GM21360 (cell line): ENCODE measurements around the gene AGER.
"Not testable (repeated sequence)": the region's sequence is repeated elsewhere in the genome, so short reads cannot be mapped to it uniquely, and the experiment has no call there.

Experiments
- ATAC-seq: cut with Tn5 transposase; IDR thresholded peaks from one replicate; pipeline ENCODE4 v1.9.1; 2021; ENCODE audit warnings: mild to moderate bottlenecking, moderate library complexity; ENCODE audit not compliant: unreplicated experiment

The AGER gene

GRCh38 chr6:32184084-32184640 is at the start of gene AGER:
Gene AGER, minus strand, starts transcription at chr6:32184253. Its CDS starts 31 bp downstream, at chr6:32184222.
- no peak for ATAC-seq

GRCh38 chr6:32226434-32226833 is 42.4 kb upstream of the AGER start:
- no peak for ATAC-seq

- no peak for ATAC-seq
Measured at GRCh38 chr6:32224696-32225095, 40.6 kb upstream of the AGER start.

- no peak for ATAC-seq
Measured at GRCh38 chr6:32223258-32224235, 39.5 kb upstream of the AGER start, which contains the start of gene NOTCH4. Gene NOTCH4, minus strand, starts transcription at chr6:32224067. Its CDS starts 139 bp downstream, at chr6:32223928.

GRCh38 chr6:32222333-32223230 is 38.5 kb upstream of the AGER start:
- no peak for ATAC-seq

GRCh38 chr6:32220021-32220420 is 36.0 kb upstream of the AGER start:
- no peak for ATAC-seq

- ATAC-seq, result no peak
Measured at GRCh38 chr6:32218167-32218566, 34.1 kb upstream of the AGER start.

GRCh38 chr6:32216998-32217397 is 32.9 kb upstream of the AGER start:
- no peak for ATAC-seq

GRCh38 chr6:32216285-32216684 is 32.2 kb upstream of the AGER start:
- ATAC-seq, result no peak

GRCh38 chr6:32215617-32216016 is 31.6 kb upstream of the AGER start:
- ATAC-seq, result no peak

GRCh38 chr6:32214126-32214525 is 30.1 kb upstream of the AGER start:
- ATAC-seq, result no peak

GRCh38 chr6:32213649-32214048 is 29.6 kb upstream of the AGER start:
- no peak for ATAC-seq

- ATAC-seq, result no peak
Measured at GRCh38 chr6:32212076-32212760, 28.2 kb upstream of the AGER start.

- not testable (repeated sequence) for ATAC-seq
Measured at GRCh38 chr6:32211432-32211831, 27.4 kb upstream of the AGER start.

GRCh38 chr6:32210191-32210601 is 26.1 kb upstream of the AGER start:
- ATAC-seq, result no peak

GRCh38 chr6:32208996-32209395 is 24.9 kb upstream of the AGER start:
- ATAC-seq, result no peak

GRCh38 chr6:32204268-32204715 is 20.2 kb upstream of the AGER start:
- ATAC-seq, result no peak

GRCh38 chr6:32203426-32204267 is 19.6 kb upstream of the AGER start:
- ATAC-seq, result no peak

- ATAC-seq, result no peak
Measured at GRCh38 chr6:32202186-32202585, 18.1 kb upstream of the AGER start.
